Skeletal muscle tissue (tissue), 4 donors: ENCODE results near the gene PLEKHG4. TPM values are rescaled to one million over a fixed set of nuclear protein-coding genes. Genes with fewer than 3 reads are reported as not detected.

Source experiments
- H3K27ac ChIP-seq: one replicate; pipeline ENCODE4 v1.7.0; 2013; ENCODE audit warnings: mild to moderate bottlenecking, low read depth, low read length, inconsistent platforms
- H3K27me3 ChIP-seq, 3 donors: one replicate each; pipeline ENCODE4 v1.7.0; 2013; ENCODE audit warnings: low read length in 3 of 3; ENCODE audit not compliant: control insufficient read depth in 3 of 3, insufficient read depth in 3 of 3
- H3K36me3 ChIP-seq, 3 donors: one replicate each; pipeline ENCODE4 v1.7.0; 2013; ENCODE audit warnings: low read length in 3 of 3; ENCODE audit not compliant: control insufficient read depth in 3 of 3, insufficient read depth in 3 of 3
- H3K4me1 ChIP-seq, 3 donors: one replicate each; pipeline ENCODE4 v1.7.0; 2013; ENCODE audit warnings: low read length in 3 of 3, mild to moderate bottlenecking in 3 of 3; ENCODE audit not compliant: control insufficient read depth in 3 of 3, insufficient read depth in 3 of 3
- H3K4me3 ChIP-seq, 3 donors: one replicate each; pipeline ENCODE4 v1.7.0; 2013; ENCODE audit warnings: low read length in 3 of 3
- H3K9ac ChIP-seq, 3 donors: one replicate each; pipeline ENCODE4 v1.7.0; 2013; ENCODE audit warnings: low read length in 3 of 3, mild to moderate bottlenecking in 3 of 3, moderate library complexity in 2 of 3, low read depth in 1 of 3
- H3K9me3 ChIP-seq, 3 donors: one replicate each; pipeline ENCODE4 v1.7.0; 2013; ENCODE audit warnings: low read length in 3 of 3; ENCODE audit not compliant: control insufficient read depth in 3 of 3
- total RNA-seq: library from RNA; depleted of rRNA; stranded (reverse); fragments of >200 nt; gene quantifications from one replicate; pipeline ENCODE4 v1.2.3, GENCODE V29; 2014
- donor health status: Osteomylitis.

Gene PLEKHG4, protein sequence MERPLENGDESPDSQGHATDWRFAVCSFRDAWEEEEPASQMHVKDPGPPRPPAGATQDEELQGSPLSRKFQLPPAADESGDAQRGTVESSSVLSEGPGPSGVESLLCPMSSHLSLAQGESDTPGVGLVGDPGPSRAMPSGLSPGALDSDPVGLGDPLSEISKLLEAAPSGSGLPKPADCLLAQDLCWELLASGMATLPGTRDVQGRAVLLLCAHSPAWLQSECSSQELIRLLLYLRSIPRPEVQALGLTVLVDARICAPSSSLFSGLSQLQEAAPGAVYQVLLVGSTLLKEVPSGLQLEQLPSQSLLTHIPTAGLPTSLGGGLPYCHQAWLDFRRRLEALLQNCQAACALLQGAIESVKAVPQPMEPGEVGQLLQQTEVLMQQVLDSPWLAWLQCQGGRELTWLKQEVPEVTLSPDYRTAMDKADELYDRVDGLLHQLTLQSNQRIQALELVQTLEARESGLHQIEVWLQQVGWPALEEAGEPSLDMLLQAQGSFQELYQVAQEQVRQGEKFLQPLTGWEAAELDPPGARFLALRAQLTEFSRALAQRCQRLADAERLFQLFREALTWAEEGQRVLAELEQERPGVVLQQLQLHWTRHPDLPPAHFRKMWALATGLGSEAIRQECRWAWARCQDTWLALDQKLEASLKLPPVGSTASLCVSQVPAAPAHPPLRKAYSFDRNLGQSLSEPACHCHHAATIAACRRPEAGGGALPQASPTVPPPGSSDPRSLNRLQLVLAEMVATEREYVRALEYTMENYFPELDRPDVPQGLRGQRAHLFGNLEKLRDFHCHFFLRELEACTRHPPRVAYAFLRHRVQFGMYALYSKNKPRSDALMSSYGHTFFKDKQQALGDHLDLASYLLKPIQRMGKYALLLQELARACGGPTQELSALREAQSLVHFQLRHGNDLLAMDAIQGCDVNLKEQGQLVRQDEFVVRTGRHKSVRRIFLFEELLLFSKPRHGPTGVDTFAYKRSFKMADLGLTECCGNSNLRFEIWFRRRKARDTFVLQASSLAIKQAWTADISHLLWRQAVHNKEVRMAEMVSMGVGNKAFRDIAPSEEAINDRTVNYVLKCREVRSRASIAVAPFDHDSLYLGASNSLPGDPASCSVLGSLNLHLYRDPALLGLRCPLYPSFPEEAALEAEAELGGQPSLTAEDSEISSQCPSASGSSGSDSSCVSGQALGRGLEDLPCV
- total RNA-seq: 7.3 TPM

DNA sequence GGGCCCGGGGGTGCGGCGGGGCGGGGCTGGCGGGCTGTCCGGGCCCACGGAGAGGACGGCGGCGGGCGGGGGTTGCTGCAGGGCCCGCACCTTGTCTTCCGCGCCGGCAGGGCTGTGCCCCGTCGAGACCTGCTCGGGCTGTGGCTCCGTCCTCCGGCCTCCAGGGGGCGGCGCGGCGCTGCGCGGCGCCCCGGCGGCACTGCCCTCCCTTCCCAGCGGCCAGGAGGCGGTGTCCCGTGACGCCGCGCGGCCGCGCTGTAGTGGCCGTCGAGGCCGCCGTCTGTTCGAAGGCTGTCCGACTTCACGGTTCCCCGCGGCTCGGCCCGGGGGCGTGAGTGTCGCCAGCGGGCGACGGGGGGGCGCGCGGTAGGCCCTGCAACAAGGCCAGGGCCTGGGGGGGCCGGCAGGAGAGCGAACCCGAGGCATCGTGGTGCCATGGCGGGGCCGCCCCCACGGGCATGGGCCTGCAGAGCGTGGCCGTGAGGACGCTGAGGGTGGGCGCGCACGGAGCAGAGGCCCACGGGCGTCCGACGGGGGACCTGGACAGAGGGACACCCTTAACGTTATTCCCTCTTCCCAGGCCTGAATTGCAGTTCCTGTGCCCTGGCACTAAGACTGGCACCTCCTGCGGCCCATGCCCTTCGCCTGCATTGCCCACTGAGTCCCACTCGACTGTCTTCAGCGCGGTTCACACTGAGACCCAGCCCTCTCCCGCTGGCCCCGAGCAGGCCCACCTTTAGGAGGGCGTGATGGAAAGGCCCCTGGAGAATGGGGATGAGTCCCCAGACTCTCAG, at the start of gene PLEKHG4:
PLEKHG4 (plus strand) TSS at position 237 of the 794 bp plus-strand sequence; CDS start at position 750, 513 bp downstream.
- no peaks in the 10 kb centered on the region for H3K27me3 ChIP-seq
- H3K4me1 ChIP-seq: peaks cover 0 to 17% (median 14%) of the 10 kb centered on the region in 3 donors
- H3K9ac ChIP-seq: peak within 1 kb of the TSS; percentile 27 to 54 (median 38)
- no peaks in the 10 kb centered on the region for H3K9me3 ChIP-seq
- peak within 1 kb of the TSS; percentile 54 to 61 (median 58) for H3K4me3 ChIP-seq
- no peaks in the 10 kb centered on the region for H3K36me3 ChIP-seq
- peak within 1 kb of the TSS; percentile 52 for H3K27ac ChIP-seq

DNA sequence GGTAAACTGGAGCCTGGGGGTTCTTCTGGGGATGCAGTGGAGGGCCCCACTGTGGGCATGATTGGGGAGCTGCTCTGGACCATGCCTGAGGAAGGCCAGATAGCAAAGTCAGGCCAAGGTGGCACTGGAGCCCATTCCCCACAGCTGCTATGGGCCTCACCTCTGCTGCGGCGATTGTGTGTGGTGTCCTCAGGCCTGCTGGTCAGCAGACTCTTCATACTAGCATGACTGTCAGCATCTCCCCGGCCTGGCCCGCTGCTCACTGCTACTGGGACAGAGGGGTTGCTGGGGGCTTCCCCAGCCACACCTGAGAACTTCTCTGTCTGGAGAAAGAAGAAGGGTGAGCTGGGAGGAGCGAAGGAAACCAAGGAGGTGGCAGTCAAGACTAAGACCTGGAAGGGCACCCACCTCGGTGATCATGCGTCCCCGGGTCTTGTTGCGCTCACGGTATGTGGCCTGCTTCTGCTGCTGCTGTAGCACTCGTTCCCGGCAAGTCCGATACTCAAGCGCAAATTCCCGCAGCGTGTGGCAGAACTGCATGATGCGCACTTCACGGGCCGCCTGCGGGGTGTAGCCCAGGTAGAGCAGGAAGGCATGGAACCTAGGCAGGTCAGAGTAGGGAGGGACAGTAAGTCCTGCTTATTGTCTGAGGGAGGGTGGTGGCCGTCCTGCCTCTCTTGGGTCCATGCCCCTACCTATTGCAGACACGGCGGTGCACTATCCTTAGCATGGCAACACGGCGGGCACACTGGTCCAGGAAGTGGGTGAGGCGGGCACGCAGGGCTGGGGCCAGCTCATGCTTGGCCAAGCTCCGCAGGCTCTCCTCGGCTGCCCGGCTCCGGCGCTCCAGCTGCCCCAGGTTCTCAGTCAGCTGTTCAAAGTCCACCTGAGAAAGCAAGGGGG, 49.2 kb upstream of the PLEKHG4 start:
- H3K27ac ChIP-seq: no peak overlapping the region
- H3K9me3 ChIP-seq: no peaks in the 10 kb centered on the region
- H3K36me3 ChIP-seq: peaks cover 60 to 64% (median 60%) of the 10 kb centered on the region in 3 donors
- no peak overlapping the region for H3K4me3 ChIP-seq
- peaks cover 24 to 46% (median 41%) of the 10 kb centered on the region in 3 donors for H3K4me1 ChIP-seq
- H3K27me3 ChIP-seq: no peaks in the 10 kb centered on the region
- H3K9ac ChIP-seq: no peak overlapping the region

DNA sequence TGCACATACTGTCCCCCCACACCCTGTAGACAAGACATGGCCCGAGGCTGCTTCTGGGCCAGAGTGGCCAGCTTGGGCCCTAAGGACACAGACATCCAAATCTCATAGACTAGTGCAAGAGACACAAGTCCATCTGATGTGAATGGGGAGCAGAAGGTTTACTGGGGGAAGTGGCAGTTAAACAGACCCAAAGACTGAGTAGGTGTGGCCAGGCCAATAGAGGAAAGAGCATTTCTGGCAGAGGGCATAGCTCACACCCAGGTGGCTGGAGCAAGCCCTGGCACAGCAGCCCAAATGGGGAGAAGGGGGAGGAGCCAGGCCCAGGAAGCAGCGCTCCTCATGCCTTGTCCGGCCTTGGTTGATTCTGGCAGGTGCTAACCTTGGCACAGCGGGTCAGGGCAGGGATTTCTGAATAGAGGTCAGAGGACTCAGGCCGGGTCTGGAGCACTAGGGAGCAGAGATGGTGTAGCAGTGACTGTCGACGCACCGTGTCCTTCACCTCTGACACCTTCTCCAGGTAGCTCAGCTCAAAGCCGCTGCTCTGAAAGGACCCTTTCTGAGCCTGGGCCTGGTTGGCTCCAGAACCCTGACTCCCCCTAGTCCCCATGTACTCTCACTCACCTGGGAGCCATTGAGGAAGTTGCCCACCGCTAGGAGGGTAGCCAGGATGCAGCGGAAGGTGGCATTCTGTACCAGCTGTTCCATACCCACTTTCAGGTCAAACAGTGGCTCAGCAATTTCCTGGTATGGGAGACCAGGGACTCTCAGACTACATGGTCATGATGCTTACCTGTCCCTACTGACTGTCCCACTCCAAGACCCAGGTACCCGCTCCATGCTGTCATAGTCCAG, 48.3 kb upstream of the PLEKHG4 start:
- Histone ChIP-seq H3K36me3 (peaks cover 67 to 72% (median 67%) of the 10 kb centered on the region in 3 donors), H3K4me1 (peaks cover 20 to 38% (median 32%) of the 10 kb centered on the region in 3 donors), H3K9ac (peak overlapping the region in 1 of 3 donors; percentile 25), H3K4me3 (no peak overlapping the region), H3K9me3 (no peaks in the 10 kb centered on the region), H3K27me3 (no peaks in the 10 kb centered on the region), H3K27ac (no peak overlapping the region)

DNA sequence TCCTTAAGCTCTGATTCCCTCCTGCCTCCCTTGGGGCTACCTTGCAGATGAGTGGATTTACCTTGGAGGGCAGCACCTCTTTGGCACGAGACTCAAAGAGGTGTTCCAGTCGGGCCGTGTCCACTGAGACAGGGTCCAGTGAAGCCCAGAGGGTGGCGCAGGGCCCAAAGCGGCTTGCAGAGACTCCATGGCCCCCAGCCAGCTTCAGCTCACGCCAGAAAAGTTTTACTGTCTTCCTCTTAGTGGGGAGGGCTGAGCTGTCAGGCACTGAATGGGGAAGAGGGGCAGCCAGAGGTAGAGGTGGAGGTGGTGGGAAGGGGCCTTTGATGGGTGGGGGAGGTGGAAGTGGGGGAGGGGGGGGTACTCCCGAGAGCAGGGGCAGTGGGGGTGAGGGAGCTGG, 45.7 kb upstream of the PLEKHG4 start:
- Histone ChIP-seq H3K9ac (no peak overlapping the region), H3K9me3 (no peaks in the 10 kb centered on the region), H3K4me1 (peaks cover 10 to 31% (median 22%) of the 10 kb centered on the region in 3 donors), H3K27ac (no peak overlapping the region), H3K27me3 (no peaks in the 10 kb centered on the region), H3K36me3 (peaks cover 81 to 89% (median 85%) of the 10 kb centered on the region in 3 donors), H3K4me3 (no peak overlapping the region)

DNA sequence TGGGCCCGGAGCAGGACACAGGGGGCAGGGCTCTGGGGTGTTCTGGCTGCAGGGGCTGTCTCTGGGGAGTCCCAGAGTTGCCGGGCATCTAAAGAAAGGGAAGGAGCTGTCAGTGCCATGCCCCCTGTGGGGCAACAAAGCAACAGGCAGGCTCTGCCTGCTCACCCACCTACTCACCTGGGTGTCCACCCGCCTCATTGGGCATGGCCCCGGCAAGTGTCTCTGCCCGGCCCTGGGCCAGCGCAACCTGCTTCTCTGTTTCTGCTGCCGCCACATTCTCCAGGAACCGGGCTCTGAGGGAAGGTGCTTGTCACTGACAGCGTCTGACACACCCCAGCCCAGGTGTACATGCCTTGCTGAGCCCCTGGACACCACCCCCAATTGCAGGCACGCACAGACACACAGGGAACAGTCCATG, 45.1 kb upstream of the PLEKHG4 start:
- Histone ChIP-seq H3K9me3 (no peaks in the 10 kb centered on the region), H3K27ac (no peak overlapping the region), H3K4me1 (peaks cover 16 to 36% (median 28%) of the 10 kb centered on the region in 3 donors), H3K4me3 (no peak overlapping the region), H3K27me3 (no peaks in the 10 kb centered on the region), H3K36me3 (peaks cover 81 to 89% (median 85%) of the 10 kb centered on the region in 3 donors), H3K9ac (no peak overlapping the region)

DNA sequence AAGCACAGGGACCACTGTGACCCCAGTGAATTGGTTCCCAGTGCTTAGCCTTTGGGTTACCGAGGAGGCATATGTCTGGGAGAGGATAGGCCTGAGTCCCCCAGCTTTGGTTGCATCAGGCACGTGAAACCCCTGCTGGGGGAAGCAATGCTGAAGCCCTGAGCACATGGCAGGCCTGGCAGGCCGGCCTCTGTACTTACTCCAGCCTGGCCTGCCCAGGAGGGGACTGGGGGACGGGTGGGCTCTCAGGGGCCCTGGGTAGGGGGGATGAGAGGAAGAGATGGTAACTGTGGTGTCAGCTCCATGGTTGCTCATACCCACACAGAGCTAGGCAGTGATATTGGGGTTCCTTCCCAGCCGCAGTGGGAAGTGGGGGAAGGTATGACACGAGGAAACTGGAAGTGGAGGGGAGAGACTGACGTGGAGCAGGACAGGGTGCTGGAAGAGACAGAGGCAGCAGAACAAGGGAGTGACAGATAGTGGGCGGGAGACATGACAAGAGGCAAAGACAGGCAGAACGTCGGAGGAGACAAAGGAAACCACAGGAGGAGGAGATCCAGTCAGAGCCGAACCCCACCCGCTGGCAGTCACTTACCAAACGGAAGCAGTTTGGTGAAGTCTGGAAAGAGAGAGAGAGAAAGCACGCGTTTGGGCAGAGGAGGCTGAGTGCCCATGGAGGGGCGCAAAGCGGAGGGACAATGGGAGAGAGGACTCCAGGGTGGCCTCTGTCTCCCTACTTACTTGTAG, 43.3 kb upstream of the PLEKHG4 start:
- H3K36me3 ChIP-seq: peaks cover 68 to 76% (median 69%) of the 10 kb centered on the region in 3 donors
- H3K4me3 ChIP-seq: no peak overlapping the region
- no peaks in the 10 kb centered on the region for H3K27me3 ChIP-seq

DNA sequence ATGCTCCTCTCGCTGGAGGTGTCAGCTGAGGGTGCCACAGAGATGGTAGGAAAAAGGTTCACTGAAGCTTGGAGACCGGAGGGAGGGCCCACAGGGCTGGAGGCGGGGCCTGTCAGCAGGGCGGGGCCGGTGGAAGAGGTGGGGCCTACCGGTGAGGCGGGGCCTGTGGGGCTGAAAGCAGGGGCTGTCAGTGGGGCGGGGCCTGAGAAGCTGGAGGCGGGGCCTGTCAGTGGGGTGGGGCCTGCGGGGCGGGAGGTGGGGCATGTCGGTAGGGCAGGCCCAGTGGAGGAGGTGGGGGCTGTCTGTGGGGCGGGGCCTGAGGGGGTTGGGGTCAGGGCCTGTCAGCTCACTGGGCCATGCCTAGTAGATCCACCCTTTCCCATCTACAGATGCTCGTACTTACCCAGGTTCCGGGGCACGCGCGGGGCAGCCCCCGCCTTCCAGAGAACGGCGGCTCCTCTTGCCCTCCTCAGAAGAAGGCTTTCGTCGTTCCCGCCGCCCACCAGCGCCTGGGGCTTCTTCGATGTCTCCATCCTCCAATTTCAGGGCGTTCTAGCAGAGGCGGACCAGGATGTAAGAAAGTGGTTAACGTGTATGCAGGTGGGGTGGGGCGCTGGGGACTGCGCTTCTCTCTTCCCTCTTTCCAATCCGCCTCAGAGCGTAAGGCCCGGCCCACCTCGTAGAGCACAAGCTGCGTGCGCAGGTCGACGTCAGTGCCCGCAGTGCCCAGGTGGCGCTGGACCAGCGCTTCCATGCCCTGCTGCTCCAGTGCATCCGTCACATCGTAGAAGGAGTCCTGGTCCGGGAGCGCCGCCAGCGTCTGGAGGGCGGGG, 42.6 kb upstream of the PLEKHG4 start:
- no peak overlapping the region for H3K4me3 ChIP-seq
- H3K9ac ChIP-seq: peak overlapping the region in 1 of 3 donors; percentile 33
- peak overlapping the region; percentile 15 for H3K27ac ChIP-seq
- no peaks in the 10 kb centered on the region for H3K27me3 ChIP-seq
- peaks cover 39 to 47% (median 42%) of the 10 kb centered on the region in 3 donors for H3K4me1 ChIP-seq
- no peaks in the 10 kb centered on the region for H3K9me3 ChIP-seq
- peaks cover 60 to 69% (median 62%) of the 10 kb centered on the region in 3 donors for H3K36me3 ChIP-seq

More for the DNA sequence above, 43.3 kb upstream of the PLEKHG4 start:
- Histone ChIP-seq H3K9me3 (no peaks in the 10 kb centered on the region), H3K9ac (peak overlapping the region in 1 of 3 donors; percentile 33), H3K27ac (peak overlapping the region; percentile 15), H3K4me1 (peaks cover 33 to 45% (median 42%) of the 10 kb centered on the region in 3 donors)
